ENCODE results near the gene WDR26. TPM values are rescaled to one million over a fixed set of nuclear protein-coding genes. Genes with fewer than 3 reads are reported as not detected.

The WDR26 gene
- total and polyA plus RNA-seq, 9 of the 15 experiments (the other 6 are each of a cell fraction or from before 2014, with no cell fraction given), result 11.5 to 66.0 (median 39.8) TPM

DNA sequence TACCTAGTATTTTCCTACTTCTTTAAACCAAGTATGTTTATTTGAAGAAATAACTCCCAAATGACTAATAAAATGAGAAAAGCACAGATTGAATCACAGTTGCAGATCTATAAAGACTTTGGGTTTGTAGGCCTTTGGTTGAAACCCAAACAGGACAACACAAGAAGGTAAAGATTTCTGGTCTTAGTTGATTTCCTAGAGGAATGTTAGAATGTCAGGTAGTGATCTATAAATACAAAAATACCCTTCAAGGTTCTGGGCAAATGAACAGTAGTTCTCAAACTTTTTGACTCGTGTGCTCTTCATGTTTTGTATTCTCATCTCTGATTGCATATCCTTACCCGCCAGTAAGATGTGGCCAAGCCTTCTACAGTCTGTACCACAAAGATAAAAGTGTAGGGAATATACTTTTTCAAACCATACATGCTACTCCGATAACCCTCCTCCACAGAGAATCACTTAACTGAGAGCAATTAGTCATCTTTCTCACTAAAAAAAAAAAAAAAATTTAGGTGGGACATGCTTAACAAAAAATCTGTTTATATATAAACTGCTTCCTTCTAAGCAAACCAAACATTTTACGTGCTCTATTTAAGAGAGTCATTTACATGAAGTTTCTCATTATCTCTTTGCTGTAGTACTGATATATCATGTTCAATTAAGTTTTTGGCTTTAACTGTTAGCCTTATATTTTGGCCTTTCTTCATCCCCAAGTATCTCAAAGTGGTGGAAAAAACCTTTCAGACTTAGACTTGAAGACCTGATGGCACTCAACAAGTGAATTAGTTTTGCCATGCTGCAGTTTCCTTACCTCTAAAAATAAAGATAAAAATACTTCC, 42.0 kb downstream of the WDR26 start (continued):
- TF ChIP-seq CHAMP1 (IDR thresholded peaks at IDR 0.05) (peak; percentile 83; the same call in 1 of the 2 replicates), NCOA1 (IDR thresholded peaks at IDR 0.05; ENCODE audit: low read depth) (peak; percentile 37; the same call in 1 of the 2 replicates), SMARCC2 (IDR thresholded peaks at IDR 0.05; ENCODE audit: low read depth) (peak; percentile 85), GTF2E2 (tag; IDR thresholded peaks at IDR 0.05) (peak; percentile 78; the same call in 1 of the 2 replicates), BCLAF1 (IDR thresholded peaks at IDR 0.05; ENCODE audit: borderline replicate concordance in 1 of 2, control insufficient read depth in 1 of 2, low read depth in 2 of 2, low read length in 1 of 2) (peak in 1 of 2 experiments; percentile 86; a peak in 2 of 4 replicates), ZKSCAN1 (IDR thresholded peaks at IDR 0.05; ENCODE audit: low read depth, low read length) (no peak), SETDB1 (IDR thresholded peaks at IDR 0.05; ENCODE audit: low read length) (no peak), PHF8 (IDR thresholded peaks at IDR 0.05; ENCODE audit: borderline replicate concordance, low read length) (no peak), PKNOX1 (IDR thresholded peaks at IDR 0.05) (0 out of 2 replicates have a peak, but pooled peaks have one; percentile 28), DLX4 (CRISPR knock-in tag; IDR thresholded peaks at IDR 0.05) (no peak), CREB3L1 (IDR thresholded peaks at IDR 0.05; ENCODE audit: borderline replicate concordance, low read depth) (no peak), CCAR2 (IDR thresholded peaks at IDR 0.05; ENCODE audit: low read depth, low read length) (no peak), ARNT (IDR thresholded peaks at IDR 0.05) (peak; percentile 65 to 88; a peak in 3 of 4 replicates), POLR2AphosphoS5 (IDR thresholded peaks at IDR 0.05; ENCODE audit: control insufficient read depth, insufficient read depth, low read depth, low read length) (peak; percentile 96), FOS (IDR thresholded peaks at IDR 0.05; ENCODE audit: extremely low read depth, insufficient read length) (no peak), DPF2 (IDR thresholded peaks at IDR 0.05) (peak; percentile 97), TEAD2 (tag; IDR thresholded peaks at IDR 0.05) (no peak)

All from K562 (cell line).